HEK293T (cell line): ENCODE data around the gene MYCBPAP.

ENCODE experiments used
- CTCF ChIA-PET: fragments of 350-600 bp; formaldehyde crosslinking; extraction: SDS; loops from one replicate; lab custom pipeline; 2021; ENCODE audit warnings: antibody characterized with exemption, inconsistent platforms; lab: Yijun Ruan, JAX
- POLR2A ChIA-PET: fragments of 350-600 bp; formaldehyde crosslinking; extraction: SDS; loops from one replicate; lab custom pipeline; 2020; ENCODE audit warnings: antibody characterized with exemption, inconsistent platforms; lab: Yijun Ruan, JAX
- DNase-seq: peaks from one replicate; pipeline ENCODE4 v3.0.0; 2012; ENCODE audit warnings: mixed read lengths; ENCODE audit errors: extremely low spot score
- ARNT ChIP-seq: fragments of 450-650 bp; IDR thresholded peaks from 2 replicates; pipeline ENCODE4 v1.6.1; 2017; ENCODE audit warnings: mild to moderate bottlenecking
- BHLHE40 ChIP-seq: fragments of 450-650 bp; IDR thresholded peaks from 2 replicates; pipeline ENCODE4 v1.6.1; 2016; ENCODE audit warnings: mild to moderate bottlenecking, moderate library complexity, borderline replicate concordance
- CTBP1 ChIP-seq: fragments of 450-650 bp; IDR thresholded peaks from 2 replicates; pipeline ENCODE4 v1.6.1; 2016; ENCODE audit warnings: borderline replicate concordance
- ELF4 ChIP-seq: fragments of 450-650 bp; IDR thresholded peaks from 2 replicates; pipeline ENCODE4 v1.6.1; 2017; ENCODE audit warnings: antibody characterized with exemption
- FOXA1 ChIP-seq: fragments of 450-650 bp; IDR thresholded peaks from 2 replicates; pipeline ENCODE4 v1.6.1; 2016; ENCODE audit warnings: mild to moderate bottlenecking
- FOXK2 ChIP-seq: fragments of 450-650 bp; IDR thresholded peaks from 2 replicates; pipeline ENCODE4 v1.6.1; 2016; ENCODE audit warnings: mild to moderate bottlenecking
- FOXM1 ChIP-seq: fragments of 450-650 bp; IDR thresholded peaks from 2 replicates; pipeline ENCODE4 v1.6.1; 2017; ENCODE audit warnings: mild to moderate bottlenecking, borderline replicate concordance
- HDGF ChIP-seq: fragments of 450-650 bp; IDR thresholded peaks from 2 replicates; pipeline ENCODE4 v1.6.1; 2017; ENCODE audit warnings: antibody characterized with exemption, borderline replicate concordance
- L3MBTL2 ChIP-seq: fragments of 450-650 bp; conservative IDR thresholded peaks from 2 replicates; pipeline ENCODE4 v1.6.1; 2016; ENCODE audit warnings: mild to moderate bottlenecking
- LEF1 ChIP-seq: fragments of 450-650 bp; IDR thresholded peaks from 2 replicates; pipeline ENCODE4 v1.6.1; 2017; ENCODE audit warnings: mild to moderate bottlenecking, borderline replicate concordance
- NFRKB ChIP-seq: fragments of 450-650 bp; IDR thresholded peaks from 2 replicates; pipeline ENCODE4 v1.6.1; 2016; ENCODE audit warnings: mild to moderate bottlenecking, moderate library complexity
- SP1 ChIP-seq: fragments of 450-650 bp; IDR thresholded peaks from 2 replicates; pipeline ENCODE4 v1.6.1; 2017
- SUZ12 ChIP-seq: fragments of 450-650 bp; IDR thresholded peaks from 2 replicates; pipeline ENCODE4 v1.6.1; 2016; ENCODE audit warnings: mild to moderate bottlenecking
- TARDBP ChIP-seq: fragments of 450-650 bp; IDR thresholded peaks from 2 replicates; pipeline ENCODE4 v1.6.1; 2016
- ZNF384 ChIP-seq: fragments of 450-650 bp; IDR thresholded peaks from 2 replicates; pipeline ENCODE4 v1.6.1; 2016
- TF ChIP-seq, protein P1 (sequence below): fragments of 450-650 bp; IDR thresholded peaks from 2 replicates; pipeline ENCODE4 v1.6.1; 2016

Gene MYCBPAP

DNA sequence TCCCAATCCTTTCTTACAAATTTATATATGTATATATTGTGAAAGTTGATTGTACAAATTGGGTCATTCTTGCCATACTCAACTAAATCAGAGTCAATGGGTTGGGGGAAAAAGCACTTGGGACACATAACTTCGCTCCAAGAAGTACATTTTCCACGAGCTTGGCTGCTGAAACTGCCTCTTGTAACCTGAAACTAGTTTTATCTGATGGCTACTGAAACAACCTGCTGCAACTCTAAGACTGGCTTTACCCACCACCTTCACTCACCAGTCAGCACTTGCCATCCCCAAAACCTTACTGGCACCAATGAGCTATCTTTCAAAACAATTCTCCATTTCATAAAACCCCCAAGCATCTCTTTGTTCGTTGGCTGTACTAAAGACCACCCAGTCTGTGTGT is 14.5 kb upstream of the MYCBPAP start:
- ChIA-PET CTCF (interaction anchor here (1.1 to 1.4 kb wide), 3 partner anchors 15 to 133 kb away, joined by 3 to 7 read pairs (median 4); partner anchors contain the start of gene RSAD1), POLR2A (interaction anchor here (0.8 to 1.5 kb wide), 7 partner anchors 8 to 48 kb away, joined by 3 to 7 read pairs (median 4); no protein-coding TSS in a partner anchor)
- TF ChIP-seq ELF4 (no peak), TARDBP (no peak), FOXM1 (no peak)
- no peak for DNase-seq

DNA sequence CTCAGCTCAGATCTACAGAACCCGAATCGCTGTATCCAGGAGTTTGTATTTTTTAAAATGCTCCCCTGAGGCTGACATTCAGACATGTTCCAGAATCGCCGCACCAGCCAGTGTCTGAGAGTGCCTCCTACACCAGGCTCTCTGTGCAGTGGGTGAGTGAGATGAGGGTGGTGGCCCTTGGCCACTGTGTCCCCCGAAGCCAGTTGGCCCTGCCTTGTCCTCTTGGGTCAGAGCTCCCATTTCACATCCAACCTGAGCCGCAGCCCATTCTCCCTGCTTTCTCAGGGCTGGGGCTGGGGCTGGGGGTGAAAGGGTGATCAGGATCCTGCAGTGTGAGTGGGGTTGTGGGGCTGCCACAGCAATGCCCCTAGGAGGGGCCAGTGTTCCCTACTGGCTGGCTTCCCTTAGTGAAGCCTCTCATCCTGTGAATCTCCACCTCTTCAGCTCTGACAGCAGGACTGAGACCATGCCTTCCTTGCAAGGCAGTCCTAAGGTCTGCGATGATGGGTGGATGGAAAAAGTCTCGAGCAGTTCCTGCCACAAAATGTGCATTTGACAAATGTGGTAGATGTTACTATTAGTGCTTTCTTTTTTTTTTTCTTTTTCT is 12.9 kb upstream of the MYCBPAP start:
- ChIA-PET POLR2A (no interaction called here), CTCF (interaction anchor here (1.1 kb wide), 1 partner anchor 11 kb away, joined by 5 read pairs; no protein-coding TSS in a partner anchor)
- TF ChIP-seq FOXA1 = no peak
- TF ChIP-seq TARDBP = no peak
- TF ChIP-seq CTBP1 = no peak
- TF ChIP-seq FOXK2 = no peak
- TF ChIP-seq BHLHE40 = no peak
- TF ChIP-seq L3MBTL2 = no peak
- TF ChIP-seq ELF4 = no peak
- TF ChIP-seq LEF1 = no peak
- TF ChIP-seq SP1 = no peak
- TF ChIP-seq ARNT = no peak
- TF ChIP-seq, protein P1, sequence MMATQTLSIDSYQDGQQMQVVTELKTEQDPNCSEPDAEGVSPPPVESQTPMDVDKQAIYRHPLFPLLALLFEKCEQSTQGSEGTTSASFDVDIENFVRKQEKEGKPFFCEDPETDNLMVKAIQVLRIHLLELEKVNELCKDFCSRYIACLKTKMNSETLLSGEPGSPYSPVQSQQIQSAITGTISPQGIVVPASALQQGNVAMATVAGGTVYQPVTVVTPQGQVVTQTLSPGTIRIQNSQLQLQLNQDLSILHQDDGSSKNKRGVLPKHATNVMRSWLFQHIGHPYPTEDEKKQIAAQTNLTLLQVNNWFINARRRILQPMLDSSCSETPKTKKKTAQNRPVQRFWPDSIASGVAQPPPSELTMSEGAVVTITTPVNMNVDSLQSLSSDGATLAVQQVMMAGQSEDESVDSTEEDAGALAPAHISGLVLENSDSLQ = no peak
- TF ChIP-seq NFRKB = no peak
- no peak for TF ChIP-seq ZNF384

DNA sequence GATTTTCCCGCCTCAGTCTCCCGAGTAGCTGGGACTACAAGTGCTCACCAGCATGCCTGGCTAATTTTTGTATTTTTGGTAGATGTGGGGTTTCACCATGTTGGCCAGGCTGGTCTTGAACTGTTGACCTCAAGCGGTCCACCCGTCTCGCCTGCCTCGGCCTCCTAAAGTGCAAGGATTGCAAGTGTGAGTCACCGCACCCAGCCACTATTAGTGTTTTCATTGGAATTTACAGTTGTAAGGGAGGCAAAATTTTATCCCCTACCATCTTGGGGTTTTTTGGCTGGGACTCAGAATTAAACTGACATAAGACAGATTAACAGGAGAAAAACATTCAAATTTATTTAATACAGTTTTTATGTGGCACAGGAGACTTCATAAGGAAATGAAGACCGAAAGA is 12.3 kb upstream of the MYCBPAP start:
- TF ChIP-seq CTBP1 (no peak), L3MBTL2 (no peak), ZNF384 (no peak), FOXM1 (no peak), ELF4 (no peak), SUZ12 (no peak), NFRKB (no peak), BHLHE40 (no peak), FOXA1 (no peak), HDGF (no peak), TARDBP (no peak), ARNT (no peak), FOXK2 (no peak)
- TF ChIP-seq, protein P1 = no peak
- DNase-seq = no peak
- ChIA-PET POLR2A (no interaction called here), CTCF (interaction anchor here (1.1 kb wide), 1 partner anchor 12 kb away, joined by 5 read pairs; no protein-coding TSS in a partner anchor)

More for the DNA sequence above, 12.9 kb upstream of the MYCBPAP start:
- DNase-seq = no peak

DNA sequence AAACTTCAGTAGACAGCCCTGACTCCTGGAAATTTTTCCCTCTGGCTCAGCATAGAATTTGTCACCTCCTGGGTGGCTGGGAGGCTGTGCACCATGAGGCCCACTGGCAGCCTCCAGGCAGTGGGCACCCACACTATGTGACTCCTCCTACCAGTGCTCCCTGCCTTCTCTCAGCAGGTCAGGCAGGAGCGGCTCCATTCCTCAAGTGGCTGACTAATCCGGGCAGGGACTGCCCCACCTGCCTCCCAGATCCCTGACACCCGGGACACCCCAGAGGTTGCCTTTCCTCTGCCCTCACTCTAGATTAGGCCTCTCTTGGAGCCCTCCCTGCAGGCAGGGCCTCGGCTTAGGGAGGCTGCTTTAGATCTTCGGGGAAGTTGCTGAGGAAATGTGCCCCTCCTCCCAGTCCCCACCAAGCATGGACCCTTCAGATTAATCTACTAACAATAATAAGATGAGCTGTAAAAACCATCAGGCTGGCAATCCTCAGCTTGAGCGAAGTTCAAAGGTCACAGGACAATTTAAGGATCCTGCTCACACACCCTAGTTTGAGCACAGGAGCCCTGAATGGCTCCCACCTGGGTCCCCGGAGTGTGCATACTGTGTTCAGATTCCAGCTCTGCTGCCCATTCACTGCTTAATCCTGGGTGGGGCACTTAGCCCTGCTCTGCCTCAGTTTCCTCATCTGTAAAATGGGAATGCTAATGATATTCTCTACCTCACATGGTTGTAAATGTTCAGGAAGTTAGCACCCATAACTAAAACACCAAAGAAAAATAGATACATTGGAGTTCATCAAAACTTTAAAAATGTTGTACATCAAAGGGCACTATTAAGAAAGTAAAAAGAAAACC is 10.0 kb upstream of the MYCBPAP start:
- no peak for DNase-seq
- ChIA-PET POLR2A (no interaction called here), CTCF (no interaction called here)
- TF ChIP-seq FOXK2 (no peak), CTBP1 (no peak), SP1 (no peak), FOXM1 (no peak), TARDBP (no peak), L3MBTL2 (no peak), FOXA1 (no peak), HDGF (no peak), ARNT (no peak), LEF1 (no peak), BHLHE40 (no peak), ELF4 (no peak), ZNF384 (no peak), SUZ12 (no peak)
- TF ChIP-seq, protein P1 = no peak

DNA sequence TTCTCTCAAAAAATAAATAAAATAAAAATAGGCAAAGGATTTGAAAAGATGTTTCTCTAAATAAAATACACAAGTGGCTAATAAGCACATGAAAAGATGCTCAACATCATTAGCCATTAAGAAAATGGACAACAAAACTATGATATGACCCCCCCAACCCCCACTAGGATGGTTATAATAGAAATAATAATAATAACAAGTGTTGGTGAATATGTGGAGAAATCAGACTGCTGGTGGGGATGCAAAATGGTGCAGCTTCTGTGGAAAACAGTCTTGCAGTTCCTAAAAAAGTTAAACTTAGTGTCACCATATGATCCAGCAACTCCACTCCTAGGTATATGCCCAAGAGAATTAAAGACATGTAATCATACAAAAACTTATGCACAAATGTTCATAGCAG is 9.0 kb upstream of the MYCBPAP start:
- no peak for TF ChIP-seq ELF4
- no peak for TF ChIP-seq HDGF
- no peak for TF ChIP-seq SUZ12
- TF ChIP-seq L3MBTL2 = no peak
- ChIA-PET POLR2A (no interaction called here), CTCF (no interaction called here)
- no peak for DNase-seq

DNA sequence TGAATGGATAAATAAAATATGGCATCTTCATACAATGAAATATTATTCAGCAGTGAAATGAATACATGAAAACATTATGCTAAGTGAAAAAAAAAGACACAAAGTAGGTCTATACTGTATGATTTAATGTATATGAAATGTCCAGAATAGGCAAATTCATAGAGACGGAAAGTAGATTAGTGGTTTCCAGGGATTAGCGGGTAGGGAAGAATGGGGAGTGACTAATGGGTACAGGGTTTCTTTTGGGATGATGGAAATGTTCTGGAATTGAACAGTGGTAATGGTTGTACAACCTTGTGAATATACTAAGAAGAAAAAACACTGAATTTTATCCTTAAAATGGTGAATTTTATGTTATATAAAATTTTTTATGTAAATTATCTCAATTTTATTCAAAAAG is 8.5 kb upstream of the MYCBPAP start:
- no peak for DNase-seq
- ChIA-PET POLR2A (no interaction called here), CTCF (no interaction called here)
- TF ChIP-seq CTBP1 (no peak), ELF4 (no peak), LEF1 (no peak), BHLHE40 (no peak), FOXM1 (no peak), SUZ12 (no peak), ARNT (no peak), HDGF (no peak), ZNF384 (no peak), L3MBTL2 (no peak), FOXA1 (no peak), FOXK2 (no peak), TARDBP (no peak), NFRKB (no peak), SP1 (no peak)
- TF ChIP-seq, protein P1 = no peak
